K562 (cell line): ENCODE measurements around the gene DMAC2L. TPM values are rescaled to one million over a fixed set of nuclear protein-coding genes. Genes with fewer than 3 reads are reported as not detected.

Source experiments
- ATAC-seq: fragments of 200-7000 bp; cut with Tn5 transposase; 3 replicates; pipeline ENCODE4 v1.9.1; 2020; ENCODE audit warnings: moderate library complexity
- BruUV-seq: library from RNA; stranded (reverse); fragments of 400-500 nt; replicated peaks from 2 replicates; lab custom pipeline; 2021; lab: Mats Ljungman, UMichigan
- CTCF ChIA-PET: fragments of 300-600 bp; formaldehyde crosslinking; extraction: SDS; loops from one replicate; lab custom pipeline; 2021; ENCODE audit warnings: low intra/inter-chr PET ratio; lab: Yijun Ruan, JAX
- POLR2A ChIA-PET: fragments of 300-600, 350-650 bp; sonication (Branson Sonifier 250); formaldehyde crosslinking; extraction: SDS; loops from one replicate; lab custom pipeline; 2021; ENCODE audit warnings: antibody characterized with exemption, inconsistent platforms; lab: Yijun Ruan, JAX
- DNase-seq, 4 experiments: peaks; one replicate each; pipeline versions ENCODE4 v3.0.0 to v3.0.0-alpha.2; 2011 to 2018; ENCODE audit warnings: low spot score in 3 of 4, mixed read lengths in 3 of 4; ENCODE audit errors: extremely low read depth in 1 of 4
- FAIRE-seq: peaks from 2 replicates; lab custom pipeline; 2011; peaks lifted over from hg19 to GRCh38; lab: Jason Lieb, UNC
- H2AFZ ChIP-seq: 2 replicates; pipeline ENCODE4 v1.6.0; 2011; ENCODE audit warnings: low read depth, low read length, control low read depth, inconsistent platforms
- H3K27ac ChIP-seq: fragments of 200-600 bp; 3 replicates; pipeline ENCODE4 v1.8.0; 2011; ENCODE audit warnings: low read depth, mild to moderate bottlenecking, control low read depth, inconsistent platforms, low read length, moderate library complexity, mixed read lengths; ENCODE audit errors: extremely low read depth
- H3K27me3 ChIP-seq, 2 experiments: fragments of 300-600 bp in 1 of 2; 2 replicates in 1 of 2; 3 replicates in 1 of 2; pipeline versions ENCODE4 v1.6.0 to v1.8.0; 2011; ENCODE audit warnings: inconsistent platforms in 2 of 2, low read length in 2 of 2, mild to moderate bottlenecking in 1 of 2, mixed read lengths in 1 of 2, moderate library complexity in 1 of 2; ENCODE audit not compliant: control insufficient read depth in 2 of 2, insufficient read depth in 2 of 2
- H3K36me3 ChIP-seq: fragments of 300-600 bp; 3 replicates; pipeline ENCODE4 v1.8.0; 2011; ENCODE audit warnings: mild to moderate bottlenecking, low read length, inconsistent platforms; ENCODE audit not compliant: control insufficient read depth, insufficient read depth
- H3K4me1 ChIP-seq, 2 experiments: fragments of 200-600 bp in 1 of 2; replicated peaks in 1 of 2; 2 replicates in 1 of 2; 3 replicates in 1 of 2; pipeline versions ENCODE4 v1.5.1 to v1.8.0; 2011; ENCODE audit warnings: inconsistent platforms in 2 of 2, low read length in 2 of 2, mild to moderate bottlenecking in 1 of 2, mixed read lengths in 1 of 2, moderate library complexity in 1 of 2; ENCODE audit not compliant: control insufficient read depth in 2 of 2, insufficient read depth in 2 of 2
- H3K4me2 ChIP-seq: 2 replicates; pipeline ENCODE4 v1.6.1; 2011; ENCODE audit warnings: low read length, control low read depth, inconsistent platforms, mixed read lengths; ENCODE audit not compliant: insufficient read depth
- H3K4me3 ChIP-seq: fragments of 200-600 bp; sonication (generic), shearing (Covaris generic); 2 replicates; pipeline ENCODE4 v1.5.1; 2016; ENCODE audit warnings: control low read depth, inconsistent platforms
- H3K79me2 ChIP-seq: fragments of 200-600 bp; 3 replicates; pipeline ENCODE4 v1.8.0; 2011; ENCODE audit warnings: low read length, inconsistent platforms; ENCODE audit not compliant: control insufficient read depth, insufficient read depth
- H3K9ac ChIP-seq, 2 experiments: 2 replicates each; pipeline versions ENCODE4 v1.6.0 to v1.6.1; 2011; ENCODE audit warnings: low read depth in 2 of 2, low read length in 2 of 2, control low read depth in 1 of 2, inconsistent platforms in 1 of 2, mild to moderate bottlenecking in 1 of 2, mixed read lengths in 1 of 2; ENCODE audit not compliant: insufficient read depth in 1 of 2
- H3K9me1 ChIP-seq: one replicate; pipeline ENCODE4 v1.6.0; 2011; ENCODE audit warnings: inconsistent platforms, mild to moderate bottlenecking, low read length, moderate library complexity; ENCODE audit not compliant: control insufficient read depth, insufficient read depth
- H3K9me3 ChIP-seq: replicated peaks from 2 replicates; pipeline ENCODE4 v1.5.1; 2011; ENCODE audit warnings: low read depth, low read length, inconsistent platforms; ENCODE audit not compliant: control insufficient read depth, insufficient read depth
- H4K20me1 ChIP-seq: replicated peaks from 2 replicates; pipeline ENCODE4 v1.6.1; 2011; ENCODE audit warnings: low read length, inconsistent platforms, mixed read lengths; ENCODE audit not compliant: control insufficient read depth, insufficient read depth
- AFF4 ChIP-seq: sonication (generic); formaldehyde crosslinking; IDR thresholded peaks from 2 replicates; pipeline ENCODE4 v1.8.0; 2023; ENCODE audit warnings: mild to moderate bottlenecking, missing genetic modification reagents
- CGGBP1 ChIP-seq: fragments of 250-450 bp; sonication (Bioruptor Pico); IDR thresholded peaks from 2 replicates; pipeline ENCODE4 v1.9.0; 2021; ENCODE audit warnings: mild to moderate bottlenecking
- CREB5 ChIP-seq: fragments of 250-450 bp; sonication (Bioruptor Pico); IDR thresholded peaks from 2 replicates; pipeline ENCODE4 v1.5.0; 2020; ENCODE audit warnings: mild to moderate bottlenecking
- ELF4 ChIP-seq: fragments of 450-650 bp; formaldehyde crosslinking; IDR thresholded peaks from 2 replicates; pipeline ENCODE4 v1.4.0; 2022; ENCODE audit warnings: missing genetic modification characterization
- HCFC1 ChIP-seq: IDR thresholded peaks from 2 replicates; pipeline ENCODE4 v1.6.1; 2012; ENCODE audit warnings: low read depth, low read length, improper control_type of control experiment
- HDAC6 ChIP-seq: IDR thresholded peaks from 2 replicates; pipeline ENCODE4 v1.6.1; 2012; ENCODE audit warnings: low read depth, mild to moderate bottlenecking, control low read depth, inconsistent platforms, low read length, moderate library complexity
- HNRNPLL ChIP-seq: fragments of 200-400 bp; formaldehyde crosslinking; IDR thresholded peaks from 2 replicates; pipeline ENCODE4 v1.6.1; 2017; ENCODE audit warnings: low read length, low read depth, mild to moderate bottlenecking; ENCODE audit not compliant: poor library complexity, severe bottlenecking
- KDM4B ChIP-seq, 2 experiments: fragments of 450-650 bp in 1 of 2; sonication (generic) in 1 of 2; IDR thresholded peaks; 2 replicates each; pipeline ENCODE4 v1.6.1; 2016 to 2017; ENCODE audit warnings: borderline replicate concordance in 2 of 2, antibody characterized with exemption in 1 of 2, low read depth in 1 of 2, mild to moderate bottlenecking in 1 of 2
- KDM5B ChIP-seq: fragments of 200-600 bp; sonication (generic); IDR thresholded peaks from 2 replicates; pipeline ENCODE4 v1.6.1; 2012; ENCODE audit warnings: low read depth, mild to moderate bottlenecking, moderate library complexity, low read length, control low read depth, inconsistent platforms; ENCODE audit not compliant: insufficient replicate concordance
- MLLT1 ChIP-seq, 2 experiments: fragments of 450-650 bp; IDR thresholded peaks; 2 replicates each; pipeline ENCODE4 v1.6.1; 2016
- RBM39 ChIP-seq: fragments of 200-400 bp; formaldehyde crosslinking; optimal IDR thresholded peaks from 2 replicates; pipeline ENCODE3; 2018; ENCODE audit warnings: low read depth, low read length
- THRB ChIP-seq: fragments of 450-650 bp; formaldehyde crosslinking; conservative IDR thresholded peaks from 2 replicates; pipeline ENCODE4 v1.4.0; 2022; ENCODE audit warnings: mild to moderate bottlenecking, missing genetic modification characterization
- ZNF124 ChIP-seq: sonication (generic); formaldehyde crosslinking; IDR thresholded peaks from 2 replicates; pipeline ENCODE4 v1.8.1; 2022; ENCODE audit warnings: missing genetic modification reagents
- WGBS: fragments of 100-300 bp; shearing (Covaris generic); methylation state at CpG from one replicate; pipeline ENCODE4 v1.1.6; 2016; ENCODE audit warnings: low coverage, mixed read lengths; ENCODE audit not compliant: insufficient coverage; ENCODE audit errors: missing lambda C conversion rate; 5-methylcytosine and 5-hydroxymethylcytosine counted together
- in situ Hi-C: fragments of 300-500 bp; cut with MboI; formaldehyde crosslinking; loops from 4 replicates; pipeline ENCODE4 v1.15.0; 2018; ENCODE audit warnings: inconsistent platforms, mixed read lengths
- intact Hi-C: fragments of 100-400 bp; cut with micrococcal nuclease; formaldehyde crosslinking; loops from 2 replicates; pipeline ENCODE4 v1.14.2; 2022
- polyA plus RNA-seq, 8 experiments: library from polyadenylated mRNA; depleted of rRNA in 4 of 8; stranded (reverse) in 5 of 8; unstranded in 3 of 8; fragments of >200 nt; fragmentation: Nextera tagmentation in 2 of 8; fragmentation: Illumina TruSeq in 1 of 8; extraction: Ambion mirVana in 2 of 8; extraction: Trizol in 1 of 8; gene quantifications; 2 replicates each; pipeline versions ENCODE4 v1.2.1 to v1.2.3, GENCODE V29; 2011 to 2014; ENCODE audit warnings: inconsistent platforms in 1 of 8, missing spikeins in 1 of 8
- total RNA-seq, 7 experiments: library from RNA; depleted of rRNA in 6 of 7; stranded (reverse); fragments of >200 nt in 6 of 7; fragmentation: Illumina TruSeq in 2 of 7; extraction: Trizol in 2 of 7; gene quantifications; 2 replicates each; pipeline versions ENCODE4 v1.2.1 to v1.2.3, GENCODE V29; 2011 to 2021; ENCODE audit warnings: low replicate concordance in 1 of 7

Gene DMAC2L
- total and polyA plus RNA-seq, 9 of the 15 experiments (the other 6 are each of a cell fraction or from before 2014, with no cell fraction given): 4.0 to 37.2 (median 9.3) TPM

GRCh38 chr14:50364792-50365191 lies 52.7 kb downstream of the DMAC2L start:
- H3K9me3 ChIP-seq: no peaks in the 10 kb centered on the region
- H3K4me2 ChIP-seq: no peak overlapping the region
- no peak overlapping the region for H3K9ac ChIP-seq
- H2AFZ ChIP-seq: no peak overlapping the region
- no peaks in the 10 kb centered on the region for H3K79me2 ChIP-seq
- ChIA-PET POLR2A (interaction anchor here (0.5 to 1.0 kb wide), 2 partner anchors 10 to 12 kb away, joined by 3 read pairs; no protein-coding TSS in a partner anchor), CTCF (no interaction called here)
- ATAC-seq (no peak), FAIRE-seq (no peak), DNase-seq (no peak)
- H3K4me1 ChIP-seq: peaks cover 9 to 10% of the 10 kb centered on the region in 2 experiments; a peak in 3 of 5 replicates
- BruUV-seq: no TSS peak
- H3K9me1 ChIP-seq: no peaks in the 10 kb centered on the region
- H4K20me1 ChIP-seq: no peaks in the 10 kb centered on the region
- in situ Hi-C loops (no loop called here), intact Hi-C loops (no loop called here)
- H3K27me3 ChIP-seq: no peaks in the 10 kb centered on the region
- WGBS: 75% methylated on average over 1 of the region's 1 CpG
- H3K27ac ChIP-seq: no peak overlapping the region
- H3K4me3 ChIP-seq: no peak overlapping the region
- H3K36me3 ChIP-seq: no peaks in the 10 kb centered on the region
- TF ChIP-seq ZNF124: no peak
- TF ChIP-seq HCFC1: no peak
- no peak for TF ChIP-seq KDM4B (IDR thresholded peaks at IDR 0.05; ENCODE audit: borderline replicate concordance in 2 of 2, low read depth in 1 of 2)
- no peak for TF ChIP-seq CGGBP1
- no peak for TF ChIP-seq CREB5 (CRISPR knock-in tag)
- no peak for TF ChIP-seq HNRNPLL
- no peak for TF ChIP-seq KDM5B
- no peak for TF ChIP-seq RBM39
- TF ChIP-seq THRB: no peak
- no peak for TF ChIP-seq HDAC6
- TF ChIP-seq MLLT1 (IDR thresholded peaks at IDR 0.05): no peak
- no peak for TF ChIP-seq AFF4 (CRISPR knock-in tag)
- no peak for TF ChIP-seq ELF4 (CRISPR knock-in tag)
